Tibial nerve (tissue), 3 donors: ENCODE measurements around the gene CDC42SE2.

Source experiments
- CTCF ChIP-seq, 5 experiments: fragments of 200-600 bp in 3 of 5; fragments of 450-650 bp in 2 of 5; sonication (generic) in 3 of 5; IDR thresholded peaks; one replicate each; pipeline ENCODE4 v1.5.1; 2016 to 2019; ENCODE audit warnings: antibody characterized with exemption in 5 of 5, mild to moderate bottlenecking in 3 of 5, moderate library complexity in 2 of 5
- POLR2A ChIP-seq, 2 donors: fragments of 450-650 bp; IDR thresholded peaks; one replicate each; pipeline ENCODE4 v1.6.1; 2017; ENCODE audit warnings: antibody characterized with exemption in 2 of 2, mild to moderate bottlenecking in 2 of 2, moderate library complexity in 2 of 2

GRCh38 chr5:131405674-131406073 lies 141.8 kb downstream of the CDC42SE2 start:
- TF ChIP-seq CTCF (IDR thresholded peaks at IDR 0.05) (no peak), POLR2A (IDR thresholded peaks at IDR 0.05) (no peak)
